ENCODE measurements around the gene FAM25A.

- TF ChIP-seq CTCF (conservative IDR thresholded peaks at IDR 0.05) (no peak), ZFX (IDR thresholded peaks at IDR 0.05) (no peak)
These were observed 33.0 kb downstream of the FAM25A start for GRCh38 chr10:87053111-87053510.
